T47D (cell line): ENCODE data around the gene ARHGAP45.

Experiments
- DNase-seq, 2 experiments: peaks; one replicate each; pipeline versions ENCODE4 v3.0.0 to v3.0.0-alpha.2; 2011 to 2012; ENCODE audit warnings: low read depth in 1 of 2, low spot score in 1 of 2
- JUND ChIP-seq: IDR thresholded peaks from 2 replicates; pipeline ENCODE4 v1.6.1; 2012; ENCODE audit warnings: low read depth
- in situ Hi-C: cut with HindIII; loops from 2 replicates; pipeline ENCODE4 v1.10.0; 2016; ENCODE audit warnings: low sequenced_read_pairs, low pct_unique_long_range_greater_than_20kb

Gene ARHGAP45

GRCh38 chr19:1054102-1055027 is 12.6 kb upstream of the ARHGAP45 start:
- no peak for TF ChIP-seq JUND
- no peak for DNase-seq
- in situ Hi-C loops = no loop called here

DNA sequence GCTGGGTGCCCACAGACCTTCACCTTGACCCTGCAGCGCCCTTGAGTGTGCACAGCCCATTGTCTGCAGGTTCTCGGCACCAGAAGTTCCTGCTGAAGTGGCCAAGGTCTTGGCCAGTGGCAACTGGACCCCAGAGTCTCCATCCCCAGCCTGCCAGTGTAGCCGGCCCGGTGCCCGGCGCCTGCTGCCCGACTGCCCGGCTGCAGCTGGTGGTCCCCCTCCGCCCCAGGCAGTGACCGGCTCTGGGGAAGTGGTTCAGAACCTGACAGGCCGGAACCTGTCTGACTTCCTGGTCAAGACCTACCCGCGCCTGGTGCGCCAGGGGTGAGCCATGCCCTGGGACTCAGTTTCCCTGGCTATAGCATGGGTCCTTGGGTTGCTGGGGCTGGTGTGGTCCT is 11.9 kb upstream of the ARHGAP45 start:
- no peak for DNase-seq
- no peak for TF ChIP-seq JUND
- in situ Hi-C loops = no loop called here

DNA sequence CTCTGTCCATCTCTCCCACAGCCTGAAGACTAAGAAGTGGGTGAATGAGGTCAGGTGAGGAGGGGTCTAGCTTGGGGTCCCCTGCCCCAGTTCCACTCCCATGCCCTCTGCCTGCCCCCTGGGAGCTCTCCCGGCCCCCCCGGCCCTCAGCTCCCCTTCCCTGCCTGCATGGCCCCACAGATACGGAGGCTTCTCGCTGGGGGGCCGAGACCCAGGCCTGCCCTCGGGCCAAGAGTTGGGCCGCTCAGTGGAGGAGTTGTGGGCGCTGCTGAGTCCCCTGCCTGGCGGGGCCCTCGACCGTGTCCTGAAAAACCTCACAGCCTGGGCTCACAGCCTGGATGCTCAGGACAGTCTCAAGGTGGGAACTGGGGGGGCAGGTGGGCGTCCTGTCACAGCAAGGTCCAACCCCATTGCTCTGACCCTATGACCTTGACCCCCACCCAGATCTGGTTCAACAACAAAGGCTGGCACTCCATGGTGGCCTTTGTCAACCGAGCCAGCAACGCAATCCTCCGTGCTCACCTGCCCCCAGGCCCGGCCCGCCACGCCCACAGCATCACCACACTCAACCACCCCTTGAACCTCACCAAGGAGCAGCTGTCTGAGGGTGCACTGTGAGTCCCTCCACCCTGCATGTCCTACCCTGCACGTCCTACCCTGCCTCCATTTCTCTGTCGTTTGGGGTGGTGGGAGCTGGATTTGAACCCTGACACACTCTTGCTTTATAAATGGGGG is 10.9 kb upstream of the ARHGAP45 start:
- in situ Hi-C loops = no loop called here
- no peak for DNase-seq
- no peak for TF ChIP-seq JUND

GRCh38 chr19:1057176-1057855 is 9.7 kb upstream of the ARHGAP45 start:
- peak in 1 of 2 experiments; percentile 69 for DNase-seq
- no peak for TF ChIP-seq JUND
- in situ Hi-C loops = no loop called here

- no peak for TF ChIP-seq JUND
- in situ Hi-C loops = no loop called here
- DNase-seq = no peak
These were observed 8.9 kb upstream of the ARHGAP45 start for GRCh38 chr19:1058112-1058511.

DNA sequence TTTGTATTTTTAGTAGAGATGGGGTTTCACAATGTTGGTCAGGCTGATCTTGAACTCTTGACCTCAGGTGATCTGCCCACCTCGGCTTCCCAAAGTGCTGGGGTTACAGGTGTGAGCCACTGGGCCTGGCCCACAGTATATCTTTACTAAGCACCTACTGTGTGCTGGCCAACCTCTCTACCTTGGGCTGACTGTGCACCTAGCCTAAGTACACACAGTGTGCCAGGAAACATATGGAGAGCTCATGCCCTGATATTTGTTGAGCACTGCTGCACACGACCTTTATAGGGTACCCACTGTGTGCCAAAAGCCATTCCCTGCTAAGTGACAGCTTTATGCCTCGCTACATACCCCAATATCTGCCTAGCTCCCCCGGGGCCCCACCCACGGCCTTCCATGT is 6.3 kb upstream of the ARHGAP45 start:
- in situ Hi-C loops = no loop called here
- TF ChIP-seq JUND = no peak
- no peak for DNase-seq

GRCh38 chr19:1061987-1062386 is 5.0 kb upstream of the ARHGAP45 start:
- no peak for TF ChIP-seq JUND
- in situ Hi-C loops = no loop called here
- DNase-seq = no peak

DNA sequence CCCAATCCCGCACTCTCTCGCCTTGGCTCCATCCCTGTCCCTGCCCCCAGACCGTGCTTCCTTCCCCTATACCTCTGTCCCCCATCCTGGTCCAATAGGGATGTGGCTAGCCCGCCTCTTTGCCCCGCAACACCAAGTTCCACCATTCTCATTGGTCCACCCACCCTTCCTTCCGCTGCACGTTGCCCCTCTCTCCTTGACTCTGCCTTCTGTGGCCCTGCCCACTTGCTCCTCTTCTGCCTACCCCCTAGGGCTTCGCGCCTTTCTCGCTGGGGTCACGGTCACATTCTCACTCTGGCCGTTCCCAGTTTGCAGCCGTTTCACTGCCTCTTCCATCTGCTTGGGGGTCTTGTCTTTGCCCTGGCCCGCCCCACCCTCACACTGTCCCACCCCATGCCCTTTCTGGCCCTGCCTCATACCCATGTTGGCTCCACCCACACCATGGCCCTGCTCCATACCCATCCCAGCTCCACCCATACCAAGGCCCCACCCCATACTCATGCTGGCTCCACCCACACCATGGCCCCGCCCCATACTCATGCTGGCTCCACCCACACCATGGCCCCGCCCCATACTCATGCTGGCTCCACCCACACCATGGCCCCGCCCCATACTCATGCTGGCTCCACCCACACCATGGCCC is 4.5 kb upstream of the ARHGAP45 start:
- TF ChIP-seq JUND = no peak
- DNase-seq = no peak
- in situ Hi-C loops = no loop called here

GRCh38 chr19:1063030-1063908 is 3.7 kb upstream of the ARHGAP45 start:
- peak in 1 of 2 experiments; percentile 79 for DNase-seq
- in situ Hi-C loops = no loop called here
- TF ChIP-seq JUND = no peak

- TF ChIP-seq JUND = no peak
- DNase-seq = peak in 1 of 2 experiments; percentile 70
These were observed 2.9 kb upstream of the ARHGAP45 start for GRCh38 chr19:1063909-1064660.

More at GRCh38 chr19:1063909-1064660, 2.9 kb upstream of the ARHGAP45 start:
- in situ Hi-C loops = no loop called here
